Activated CD8-positive, alpha-beta T cell treated with anti-CD3 and anti-CD28 coated beads, Interleukin-2, amount 10 ng/mL, durations not matched to agents 7 days and 5 days (primary cell): ENCODE results near the gene PBX3. TPM values are rescaled to one million over a fixed set of nuclear protein-coding genes. Genes with fewer than 3 reads are reported as not detected.

ENCODE experiments used
- ATAC-seq: fragments of 150-1000 bp; cut with Tn5 transposase; one replicate; pipeline ENCODE4 v1.10.0; 2021; ENCODE audit warnings: moderate library complexity
- CTCF ChIA-PET: fragments of 350-600 bp; sonication (Branson Sonifier 250); formaldehyde crosslinking; loops from one replicate; lab custom pipeline; 2021; ENCODE audit warnings: antibody characterized with exemption; lab: Charles Lee
- POLR2A ChIA-PET: fragments of 350-600 bp; sonication (Branson Sonifier 250); formaldehyde crosslinking; loops from one replicate; lab custom pipeline; 2021; ENCODE audit warnings: antibody characterized with exemption; lab: Charles Lee
- DNase-seq: peaks from one replicate; pipeline ENCODE4 v3.0.0-alpha.2; 2020
- H3K27ac Mint-ChIP-seq: one replicate; pipeline ENCODE4 v1.8.0; 2021; ENCODE audit warnings: mild to moderate bottlenecking, mixed read lengths
- H3K27me3 Mint-ChIP-seq: one replicate; pipeline ENCODE4 v1.8.0; 2021; ENCODE audit warnings: low read depth, mixed read lengths
- H3K36me3 Mint-ChIP-seq: one replicate; pipeline ENCODE4 v1.8.0; 2021; ENCODE audit warnings: low read depth, mixed read lengths
- H3K4me1 Mint-ChIP-seq: one replicate; pipeline ENCODE4 v1.8.0; 2021; ENCODE audit warnings: low read depth, mixed read lengths
- H3K4me3 Mint-ChIP-seq: one replicate; pipeline ENCODE4 v1.8.0; 2021; ENCODE audit warnings: mild to moderate bottlenecking, mixed read lengths
- H3K9me3 Mint-ChIP-seq: one replicate; pipeline ENCODE4 v1.8.0; 2022; ENCODE audit warnings: mixed read lengths; ENCODE audit not compliant: insufficient read depth
- total RNA-seq, 2 experiments: library from RNA; stranded (reverse); gene quantifications; one replicate each; pipeline ENCODE4 v1.2.3, GENCODE V29; 2021

PBX3 gene
- total RNA-seq, 2 experiments from 2014 or later, result 22.0 to 24.4 TPM

DNA sequence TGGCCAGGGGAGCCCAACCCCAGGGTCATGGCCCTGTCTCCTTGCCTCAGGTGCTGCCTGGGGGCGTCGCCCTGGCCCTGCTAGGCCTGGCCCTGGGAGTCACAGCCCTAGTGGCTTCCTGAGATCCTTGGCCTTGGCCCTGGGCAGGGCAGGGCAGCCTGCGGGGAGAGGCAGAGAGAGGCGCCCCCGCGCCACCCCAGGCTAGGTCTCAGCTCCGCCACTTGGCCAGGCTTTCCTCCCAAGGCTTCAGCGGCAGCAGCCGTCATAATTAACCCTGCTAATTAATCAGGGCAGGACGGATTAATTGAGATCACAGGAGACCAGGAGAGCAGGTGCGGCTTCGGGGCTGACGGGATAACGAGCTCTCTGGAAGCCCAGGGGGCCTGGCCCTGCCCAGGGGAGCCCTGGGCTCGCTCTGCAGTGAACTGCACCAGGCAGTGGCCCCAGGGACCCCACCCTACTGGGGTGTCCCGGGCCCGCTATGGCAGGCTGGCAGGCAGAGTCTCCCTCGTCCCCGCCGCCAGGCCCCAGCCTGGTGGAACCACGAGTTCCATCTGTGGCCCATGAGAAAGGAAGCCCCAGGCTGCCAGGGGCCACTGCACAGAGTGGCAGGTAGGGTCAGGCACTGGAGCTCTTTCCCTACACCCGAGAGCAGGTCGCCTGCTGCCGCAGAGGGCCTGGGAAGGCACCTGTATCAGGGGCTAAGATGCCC, 269.6 kb downstream of the PBX3 start:
- CTCF ChIA-PET, result no interaction called here
- Mint-ChIP-seq H3K27me3 (no peaks in the 10 kb centered on the region), H3K36me3 (no peaks in the 10 kb centered on the region), H3K4me1 (no peaks in the 10 kb centered on the region), H3K9me3 (no peaks in the 10 kb centered on the region), H3K4me3 (no peak overlapping the region), H3K27ac (no peak overlapping the region)
- DNase-seq (no peak), ATAC-seq (no peak)
- POLR2A ChIA-PET, result no interaction called here

Other genes starting within 250 kb of the PBX3 start
- 10 to 100 TPM; 60.4 to 63.9 TPM for gene MAPKAP1, start 40.2 kb upstream of the PBX3 start, total RNA-seq